SJCRH30 (cell line): Measurements from ENCODE around the gene UGP2. TPM values are rescaled to one million over a fixed set of nuclear protein-coding genes. Genes with fewer than 3 reads are reported as not detected.

ENCODE experiments used
- DNase-seq, 2 experiments: peaks; one replicate each; pipeline ENCODE4 v3.0.0-alpha.2; 2015 to 2020
- H3K27ac ChIP-seq: fragments of 250-450 bp; sonication (Bioruptor Pico); 2 replicates; pipeline ENCODE4 v1.5.1; 2020; ENCODE audit warnings: mild to moderate bottlenecking, moderate library complexity
- H3K27me3 ChIP-seq: fragments of 250-450 bp; sonication (Bioruptor Pico); 2 replicates; pipeline ENCODE4 v1.5.1; 2020; ENCODE audit warnings: mild to moderate bottlenecking, moderate library complexity
- H3K36me3 ChIP-seq: fragments of 250-450 bp; sonication (Bioruptor Pico); 2 replicates; pipeline ENCODE4 v1.5.1; 2020; ENCODE audit warnings: mild to moderate bottlenecking, moderate library complexity
- H3K4me1 ChIP-seq: fragments of 250-450 bp; sonication (Bioruptor Pico); 2 replicates; pipeline ENCODE4 v1.5.1; 2020; ENCODE audit warnings: mild to moderate bottlenecking, moderate library complexity
- H3K4me3 ChIP-seq: fragments of 250-450 bp; sonication (Bioruptor Pico); 2 replicates; pipeline ENCODE4 v1.5.1; 2020; ENCODE audit warnings: mild to moderate bottlenecking, moderate library complexity
- H3K9me3 ChIP-seq: fragments of 250-450 bp; sonication (Bioruptor Pico); replicated peaks from 2 replicates; pipeline ENCODE4 v1.5.1; 2020; ENCODE audit warnings: mild to moderate bottlenecking, moderate library complexity
- total RNA-seq: library from RNA; depleted of rRNA; stranded (reverse); fragments of >200 nt; shearing (Covaris generic); gene quantifications from 2 replicates; pipeline ENCODE4 v1.2.3, GENCODE V29; 2014

UGP2 gene
- total RNA-seq, 1 experiment from 2014 or later: 144 TPM

- no peak overlapping the region for H3K4me3 ChIP-seq
- no peaks in the 10 kb centered on the region for H3K9me3 ChIP-seq
- DNase-seq: no peak
- H3K4me1 ChIP-seq: peaks cover 18% of the 10 kb centered on the region
- H3K27ac ChIP-seq: no peak overlapping the region
- H3K27me3 ChIP-seq: no peaks in the 10 kb centered on the region
- no peaks in the 10 kb centered on the region for H3K36me3 ChIP-seq
Observed at GRCh38 chr2:63820969-63821368, 20.7 kb upstream of the UGP2 start.

GRCh38 chr2:63821396-63821795, 20.3 kb upstream of the UGP2 start:
- Histone ChIP-seq H3K27me3 (no peaks in the 10 kb centered on the region), H3K36me3 (no peaks in the 10 kb centered on the region), H3K9me3 (no peaks in the 10 kb centered on the region), H3K4me3 (no peak overlapping the region), H3K27ac (no peak overlapping the region), H3K4me1 (peaks cover 18% of the 10 kb centered on the region)
- no peak for DNase-seq

- Histone ChIP-seq H3K27ac (no peak overlapping the region), H3K36me3 (no peaks in the 10 kb centered on the region), H3K27me3 (no peaks in the 10 kb centered on the region), H3K4me1 (peaks cover 29% of the 10 kb centered on the region), H3K4me3 (no peak overlapping the region), H3K9me3 (no peaks in the 10 kb centered on the region)
- DNase-seq: no peak
Observed at GRCh38 chr2:63822478-63822877, 19.2 kb upstream of the UGP2 start.

GRCh38 chr2:63827749-63828148, 13.9 kb upstream of the UGP2 start:
- Histone ChIP-seq H3K9me3 (no peaks in the 10 kb centered on the region), H3K4me3 (no peak overlapping the region), H3K27me3 (no peaks in the 10 kb centered on the region), H3K36me3 (no peaks in the 10 kb centered on the region), H3K27ac (peak overlapping the region; percentile 40), H3K4me1 (peaks cover 26% of the 10 kb centered on the region)
- peak; percentile 88 to 89 for DNase-seq

GRCh38 chr2:63831176-63831575, 10.5 kb upstream of the UGP2 start:
- no peaks in the 10 kb centered on the region for H3K36me3 ChIP-seq

GRCh38 chr2:63834401-63834800, 7.3 kb upstream of the UGP2 start:
- no peaks in the 10 kb centered on the region for H3K36me3 ChIP-seq
- H3K9me3 ChIP-seq: no peaks in the 10 kb centered on the region
- H3K4me3 ChIP-seq: no peak overlapping the region
- DNase-seq: no peak
- H3K4me1 ChIP-seq: peaks cover 14% of the 10 kb centered on the region
- no peaks in the 10 kb centered on the region for H3K27me3 ChIP-seq
- no peak overlapping the region for H3K27ac ChIP-seq

More at GRCh38 chr2:63831176-63831575, 10.5 kb upstream of the UGP2 start:
- H3K27ac ChIP-seq: no peak overlapping the region
- no peak for DNase-seq
- no peak overlapping the region for H3K4me3 ChIP-seq
- peaks cover 26% of the 10 kb centered on the region for H3K4me1 ChIP-seq
- H3K27me3 ChIP-seq: no peaks in the 10 kb centered on the region
- H3K9me3 ChIP-seq: no peaks in the 10 kb centered on the region

GRCh38 chr2:63837036-63837594, 4.6 kb upstream of the UGP2 start:
- DNase-seq: peak; percentile 61 to 82
- Histone ChIP-seq H3K9me3 (no peaks in the 10 kb centered on the region), H3K36me3 (no peaks in the 10 kb centered on the region), H3K4me3 (no peak overlapping the region), H3K27me3 (no peaks in the 10 kb centered on the region), H3K27ac (peak overlapping the region; percentile 10; the same call in 1 of the 2 replicates), H3K4me1 (peaks cover 17% of the 10 kb centered on the region)

- H3K27me3 ChIP-seq: no peaks in the 10 kb centered on the region
- H3K9me3 ChIP-seq: no peaks in the 10 kb centered on the region
- no peak for DNase-seq
- H3K27ac ChIP-seq: peak overlapping the region; percentile 97
- peaks cover 17% of the 10 kb centered on the region for H3K4me1 ChIP-seq
- no peaks in the 10 kb centered on the region for H3K36me3 ChIP-seq
- peak overlapping the region; percentile 75 for H3K4me3 ChIP-seq
Observed at GRCh38 chr2:63840081-63840784, 1.5 kb upstream of the UGP2 start.

GRCh38 chr2:63840785-63841253, 877 bp upstream of the UGP2 start:
- no peaks in the 10 kb centered on the region for H3K36me3 ChIP-seq
- no peaks in the 10 kb centered on the region for H3K9me3 ChIP-seq
- H3K4me3 ChIP-seq: peak overlapping the region; percentile 75
- H3K27me3 ChIP-seq: no peaks in the 10 kb centered on the region
- peak; percentile 100 for DNase-seq
- peaks cover 17% of the 10 kb centered on the region for H3K4me1 ChIP-seq
- peak overlapping the region; percentile 97 for H3K27ac ChIP-seq

GRCh38 chr2:63842149-63843061, 709 bp downstream of the UGP2 start:
- Histone ChIP-seq H3K9me3 (peaks cover 5% of the 10 kb centered on the region; the same call in 1 of the 2 replicates), H3K4me3 (peak overlapping the region; percentile 75), H3K27me3 (no peaks in the 10 kb centered on the region), H3K27ac (peak overlapping the region; percentile 97), H3K36me3 (peaks cover 11% of the 10 kb centered on the region), H3K4me1 (peaks cover 8% of the 10 kb centered on the region)
- DNase-seq: peak; percentile 26 to 64

- Histone ChIP-seq H3K27me3 (no peaks in the 10 kb centered on the region), H3K4me1 (peaks cover 4% of the 10 kb centered on the region), H3K27ac (no peak overlapping the region), H3K36me3 (peaks cover 11% of the 10 kb centered on the region), H3K4me3 (peak overlapping the region; percentile 75), H3K9me3 (peaks cover 10% of the 10 kb centered on the region; the same call in 1 of the 2 replicates)
- DNase-seq: no peak
Observed at GRCh38 chr2:63843093-63843492, 1.4 kb downstream of the UGP2 start.

- peaks cover 10% of the 10 kb centered on the region; the same call in 1 of the 2 replicates for H3K9me3 ChIP-seq
- peaks cover 4% of the 10 kb centered on the region for H3K4me1 ChIP-seq
- peaks cover 16% of the 10 kb centered on the region for H3K36me3 ChIP-seq
- H3K27ac ChIP-seq: no peak overlapping the region
- no peak for DNase-seq
- peak overlapping the region; percentile 75; the same call in 1 of the 2 replicates for H3K4me3 ChIP-seq
- H3K27me3 ChIP-seq: no peaks in the 10 kb centered on the region
Observed at GRCh38 chr2:63843791-63844190, 2.1 kb downstream of the UGP2 start.

GRCh38 chr2:63844616-63845015, 2.9 kb downstream of the UGP2 start:
- H3K4me3 ChIP-seq: no peak overlapping the region

GRCh38 chr2:63845866-63846265, 4.2 kb downstream of the UGP2 start:
- H3K9me3 ChIP-seq: peaks cover 10% of the 10 kb centered on the region; the same call in 1 of the 2 replicates
- H3K36me3 ChIP-seq: peaks cover 18% of the 10 kb centered on the region
- H3K4me1 ChIP-seq: no peaks in the 10 kb centered on the region; the same call in none of the 2 replicates
- H3K4me3 ChIP-seq: no peak overlapping the region
- no peaks in the 10 kb centered on the region for H3K27me3 ChIP-seq
- no peak for DNase-seq
- H3K27ac ChIP-seq: no peak overlapping the region

More at GRCh38 chr2:63844616-63845015, 2.9 kb downstream of the UGP2 start:
- Histone ChIP-seq H3K9me3 (peaks cover 10% of the 10 kb centered on the region; the same call in 1 of the 2 replicates), H3K27me3 (no peaks in the 10 kb centered on the region), H3K4me1 (peaks cover 4% of the 10 kb centered on the region), H3K27ac (no peak overlapping the region), H3K36me3 (peaks cover 18% of the 10 kb centered on the region)
- DNase-seq: no peak
